Hematopoietic multipotent progenitor cell (in vitro differentiated cells): Measurements from ENCODE around the gene EXOC5. TPM values are rescaled to one million over a fixed set of nuclear protein-coding genes. Genes with fewer than 3 reads are reported as not detected.

Source experiments
- DNase-seq, 3 donors: peaks; one replicate each; pipeline ENCODE4 v3.0.0-alpha.2; 2011 to 2015; ENCODE audit warnings: low read depth in 2 of 3, low spot score in 2 of 3
- total RNA-seq: library from RNA; depleted of rRNA; stranded (reverse); fragments of >200 nt; gene quantifications from one replicate; pipeline ENCODE4 v1.2.3, GENCODE V29; 2012

The EXOC5 gene
- total RNA-seq, 1 donor = 14.0 TPM

GRCh38 chr14:57168138-57168679 lies 100.5 kb downstream of the EXOC5 start:
- DNase-seq = no peak

GRCh38 chr14:57161583-57162234 lies 107.0 kb downstream of the EXOC5 start:
- DNase-seq = no peak

GRCh38 chr14:57160333-57160732 lies 108.4 kb downstream of the EXOC5 start:
- no peak for DNase-seq

- DNase-seq = no peak
Observed at GRCh38 chr14:57153286-57153685, 115.4 kb downstream of the EXOC5 start.

Other genes with a start within 250 kb of the EXOC5 start
- 22.4 TPM for gene AP5M1, start 66 bp upstream of the EXOC5 start, total RNA-seq
- 9.4 TPM for gene NAA30, start 121.7 kb upstream of the EXOC5 start, total RNA-seq
- not detected for gene CCDC198, start 225.0 kb upstream of the EXOC5 start, total RNA-seq